OCI-LY3 (cell line): ENCODE results near the gene PAK4.

Experiments
- H2AFZ ChIP-seq: fragments of 200-600, 300-600 bp; shearing (Covaris generic); 2 replicates; pipeline ENCODE4 v1.6.0; 2014; ENCODE audit warnings: antibody characterized with exemption, low read depth, low read length
- H3K27ac ChIP-seq: fragments of 200-600, 300-600 bp; sonication (generic); 2 replicates; pipeline ENCODE4 v1.5.1; 2014; ENCODE audit warnings: mild to moderate bottlenecking, low read length, moderate library complexity, mixed read lengths
- H3K27me3 ChIP-seq: fragments of 200-600, 300-600 bp; sonication (generic); 2 replicates; pipeline ENCODE4 v1.6.1; 2014; ENCODE audit warnings: low read depth, low read length, mixed read lengths
- H3K36me3 ChIP-seq: fragments of 200-600, 300-600 bp; sonication (generic); replicated peaks from 2 replicates; pipeline ENCODE3; 2014; ENCODE audit warnings: low read depth, low read length, mixed read lengths
- H3K4me1 ChIP-seq: fragments of 300-600, 200-600 bp; sonication (generic); 2 replicates; pipeline ENCODE4 v1.6.1; 2014; ENCODE audit warnings: low read length, mixed read lengths
- H3K4me2 ChIP-seq: fragments of 200-600, 300-600 bp; sonication (generic); 2 replicates; pipeline ENCODE4 v1.6.1; 2014; ENCODE audit warnings: low read length, mixed read lengths
- H3K4me3 ChIP-seq: fragments of 300-600, 200-600 bp; sonication (generic); 2 replicates; pipeline ENCODE4 v1.5.1; 2014; ENCODE audit warnings: antibody characterized with exemption, mild to moderate bottlenecking, low read length, moderate library complexity
- H3K79me2 ChIP-seq: fragments of 300-600, 200-600 bp; shearing (Covaris generic); 2 replicates; pipeline ENCODE4 v1.6.1; 2014; ENCODE audit warnings: mild to moderate bottlenecking, low read length, mixed read lengths
- H3K9ac ChIP-seq: fragments of 300-600, 200-600 bp; shearing (Covaris generic); 2 replicates; pipeline ENCODE4 v1.6.0; 2014; ENCODE audit warnings: mild to moderate bottlenecking, low read length, moderate library complexity
- H3K9me3 ChIP-seq: fragments of 200-600, 300-600 bp; shearing (Covaris generic); 2 replicates; pipeline ENCODE4 v1.6.1; 2014; ENCODE audit warnings: low read length, mixed read lengths; ENCODE audit not compliant: insufficient read depth
- H4K20me1 ChIP-seq: fragments of 200-600, 300-600 bp; sonication (generic); 2 replicates; pipeline ENCODE4 v1.6.1; 2016; ENCODE audit warnings: low read length, mixed read lengths; ENCODE audit not compliant: insufficient read depth
- CTCF ChIP-seq: fragments of 200-600, 300-600 bp; sonication (generic); IDR thresholded peaks from 2 replicates; pipeline ENCODE4 v1.5.1; 2014; ENCODE audit warnings: antibody characterized with exemption, low read length, low read depth
- EZH2phosphoT487 ChIP-seq: fragments of 200-600 bp; shearing (Covaris generic); IDR thresholded peaks from 2 replicates; pipeline ENCODE4 v1.6.1; 2018; ENCODE audit warnings: antibody characterized with exemption, mixed run types, low read depth

The PAK4 gene

GRCh38 chr19:39138221-39139211, 12.9 kb downstream of the PAK4 start:
- peaks cover 37% of the 10 kb centered on the region; the same call in 1 of the 2 replicates for H3K79me2 ChIP-seq
- no peaks in the 10 kb centered on the region for H3K4me1 ChIP-seq
- H3K9me3 ChIP-seq = no peaks in the 10 kb centered on the region
- H3K27me3 ChIP-seq = no peaks in the 10 kb centered on the region
- TF ChIP-seq CTCF = no peak
- no peak for TF ChIP-seq EZH2phosphoT487
- no peak overlapping the region for H3K4me3 ChIP-seq
- H3K36me3 ChIP-seq = no peaks in the 10 kb centered on the region
- no peak overlapping the region for H3K27ac ChIP-seq
- no peak overlapping the region for H3K4me2 ChIP-seq
- H3K9ac ChIP-seq = no peak overlapping the region
- H2AFZ ChIP-seq = no peak overlapping the region
- H4K20me1 ChIP-seq = peaks cover 55% of the 10 kb centered on the region

GRCh38 chr19:39139305-39139874, 13.8 kb downstream of the PAK4 start:
- Histone ChIP-seq H3K79me2 (peaks cover 32% of the 10 kb centered on the region; the same call in 1 of the 2 replicates), H2AFZ (no peak overlapping the region), H3K27me3 (no peaks in the 10 kb centered on the region), H3K4me3 (no peak overlapping the region), H3K9me3 (no peaks in the 10 kb centered on the region), H3K4me2 (no peak overlapping the region), H3K9ac (no peak overlapping the region), H3K4me1 (peaks cover 2% of the 10 kb centered on the region), H3K36me3 (no peaks in the 10 kb centered on the region), H3K27ac (no peak overlapping the region), H4K20me1 (peaks cover 49% of the 10 kb centered on the region)
- no peak for TF ChIP-seq CTCF
- no peak for TF ChIP-seq EZH2phosphoT487

GRCh38 chr19:39139971-39140453, 14.4 kb downstream of the PAK4 start:
- peaks cover 29% of the 10 kb centered on the region; the same call in 1 of the 2 replicates for H3K79me2 ChIP-seq
- no peak for TF ChIP-seq EZH2phosphoT487
- no peak for TF ChIP-seq CTCF

GRCh38 chr19:39140594-39140993, 15.0 kb downstream of the PAK4 start:
- TF ChIP-seq EZH2phosphoT487 (no peak), CTCF (no peak)
- peaks cover 57% of the 10 kb centered on the region for H4K20me1 ChIP-seq
- H3K36me3 ChIP-seq = no peaks in the 10 kb centered on the region
- H3K9me3 ChIP-seq = no peaks in the 10 kb centered on the region
- H3K27me3 ChIP-seq = no peaks in the 10 kb centered on the region
- H3K27ac ChIP-seq = no peak overlapping the region
- no peak overlapping the region for H3K4me3 ChIP-seq
- H3K9ac ChIP-seq = no peak overlapping the region
- H3K79me2 ChIP-seq = peaks cover 29% of the 10 kb centered on the region; the same call in 1 of the 2 replicates
- H3K4me1 ChIP-seq = peaks cover 10% of the 10 kb centered on the region
- H2AFZ ChIP-seq = no peak overlapping the region
- no peak overlapping the region for H3K4me2 ChIP-seq

More at GRCh38 chr19:39139971-39140453, 14.4 kb downstream of the PAK4 start:
- H3K9me3 ChIP-seq = no peaks in the 10 kb centered on the region
- H3K27ac ChIP-seq = no peak overlapping the region
- H3K36me3 ChIP-seq = no peaks in the 10 kb centered on the region
- H3K4me3 ChIP-seq = no peak overlapping the region
- H3K4me1 ChIP-seq = peaks cover 8% of the 10 kb centered on the region
- H3K4me2 ChIP-seq = no peak overlapping the region
- H3K27me3 ChIP-seq = no peaks in the 10 kb centered on the region
- H3K9ac ChIP-seq = no peak overlapping the region
- H4K20me1 ChIP-seq = peaks cover 52% of the 10 kb centered on the region
- H2AFZ ChIP-seq = no peak overlapping the region
